ENCODE data around the gene ZMYM2. TPM values are rescaled to one million over a fixed set of nuclear protein-coding genes. Genes with fewer than 3 reads are reported as not detected.

Gene ZMYM2
- total RNA-seq, 2 donors from 2014 or later: 69.2 to 70.0 TPM

DNA sequence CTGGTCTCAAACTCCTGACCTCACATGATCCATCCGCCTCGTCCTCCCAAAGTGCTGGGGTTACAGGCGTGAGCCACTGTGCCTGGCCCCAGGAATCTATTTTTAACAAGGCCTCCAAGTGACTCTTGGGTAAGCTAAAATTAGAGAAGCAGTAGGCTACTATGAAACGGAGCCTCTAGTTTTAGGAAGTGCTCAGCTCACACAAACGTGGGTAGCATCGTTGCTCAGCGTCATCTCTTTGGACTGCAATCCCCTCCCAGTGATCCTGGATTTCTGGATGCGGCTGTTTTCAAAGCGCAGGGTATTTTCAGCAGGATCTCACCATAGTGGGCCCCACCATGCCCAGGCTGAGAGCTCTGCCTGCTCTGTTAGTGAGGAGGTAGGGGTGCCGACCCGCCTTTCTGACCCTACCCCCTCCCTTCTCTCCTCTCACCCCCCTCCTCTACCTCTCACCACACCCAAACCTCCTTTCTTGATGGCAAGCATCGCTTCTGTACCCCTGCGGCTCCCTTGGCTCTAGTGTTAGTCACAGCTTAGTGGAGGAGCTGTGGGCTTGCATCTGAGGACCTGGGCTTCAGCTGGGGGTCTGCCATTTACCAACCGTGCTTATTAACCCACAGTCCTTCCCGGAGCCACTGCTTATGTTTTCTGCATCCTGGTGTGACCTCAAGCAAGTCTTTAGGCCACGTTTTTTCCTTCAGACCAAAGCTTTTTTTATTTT, 168.2 kb downstream of the ZMYM2 start:
- ATAC-seq (no peak), DNase-seq (no peak)
- intact Hi-C loops (cut with DNase I, micrococcal nuclease): no loop called here

DNA sequence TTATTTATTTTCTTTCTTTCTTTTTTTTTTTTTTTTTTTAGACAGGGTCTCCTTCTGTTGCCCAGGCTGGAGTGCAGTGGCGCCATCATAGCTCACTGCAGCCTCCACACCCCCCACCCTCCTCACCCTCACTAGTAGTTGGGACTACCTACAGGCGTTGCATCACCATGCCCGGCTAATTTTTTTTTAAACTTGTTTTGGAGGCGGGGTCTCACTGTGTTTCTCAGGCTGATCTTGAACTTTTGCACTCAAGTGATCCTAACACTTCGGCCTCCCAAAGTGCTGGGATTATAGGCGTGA, 168.7 kb downstream of the ZMYM2 start:
- ATAC-seq (no peak), DNase-seq (peak in 1 of 2 donors; percentile 6)
- intact Hi-C loops (cut with DNase I, micrococcal nuclease): no loop called here

DNA sequence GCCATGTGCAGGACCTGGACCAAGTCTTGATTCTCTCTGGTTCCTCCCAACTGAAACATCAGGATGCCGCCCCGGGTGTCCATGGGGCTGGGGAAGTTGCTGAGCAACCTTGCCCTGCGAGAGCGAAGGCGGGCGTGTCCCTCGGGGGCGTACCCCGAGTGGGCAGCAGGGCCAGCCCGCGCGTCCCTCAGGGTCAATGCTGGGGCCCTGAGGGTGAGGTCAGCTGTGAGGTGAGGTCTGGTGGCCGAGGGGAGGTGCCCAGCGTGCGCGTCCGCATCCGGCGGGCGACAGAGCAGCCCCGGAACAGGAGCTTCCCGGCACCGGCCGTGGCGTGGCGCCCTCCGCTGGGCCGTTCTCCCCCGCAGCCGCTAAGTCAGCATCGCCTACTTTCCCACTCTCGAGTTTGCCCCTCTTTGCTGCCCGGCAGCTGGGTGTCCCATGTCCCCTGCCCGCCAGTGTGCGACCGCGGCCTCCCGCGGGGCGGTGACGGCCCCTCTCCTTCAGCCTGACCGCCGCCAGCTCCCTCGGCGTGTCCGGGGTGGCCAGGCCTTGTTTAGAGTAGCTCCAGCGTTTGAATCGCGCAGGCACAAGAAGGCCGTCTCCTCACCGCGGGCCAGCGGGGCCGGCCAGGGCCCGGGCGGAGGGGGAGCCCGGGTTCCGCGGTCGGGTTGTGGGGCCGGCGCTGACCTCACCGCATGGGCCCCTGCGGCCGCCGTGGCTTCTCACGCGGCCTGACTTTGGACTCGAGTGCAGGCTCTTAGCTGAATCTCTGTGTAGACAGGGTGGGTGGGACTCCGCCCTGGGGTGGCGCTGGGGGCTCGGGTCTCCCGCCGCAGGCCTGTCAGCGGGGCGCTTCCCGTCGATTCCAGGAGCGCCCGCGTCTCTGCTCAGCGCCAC, 169.3 kb downstream of the ZMYM2 start:
- ATAC-seq: peak; percentile 85
- intact Hi-C loops (cut with DNase I, micrococcal nuclease): no loop called here

DNA sequence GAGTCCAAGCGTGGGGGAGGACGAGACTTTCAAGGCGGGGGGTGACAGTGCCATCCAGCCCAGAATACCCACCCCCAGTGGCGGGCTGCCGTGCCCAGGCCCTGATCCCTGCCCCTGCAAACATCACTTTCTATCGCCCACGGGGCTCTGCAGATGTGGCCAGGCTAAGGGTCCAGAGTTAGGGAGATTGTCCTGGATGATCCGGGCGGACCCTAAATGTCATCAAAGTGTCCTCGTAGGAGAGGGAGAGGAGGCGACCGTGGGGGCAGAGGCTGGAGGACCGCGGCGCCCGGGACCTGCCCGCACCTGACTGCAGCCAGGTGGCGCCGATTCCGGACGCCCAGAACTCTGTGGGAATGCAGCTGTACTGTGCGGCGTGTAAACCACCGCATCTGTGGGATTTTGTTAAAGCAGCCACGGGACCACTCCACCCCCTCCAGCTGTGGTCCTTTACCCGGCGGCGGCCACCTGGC, 170.0 kb downstream of the ZMYM2 start:
- intact Hi-C loops (cut with DNase I, micrococcal nuclease): no loop called here
- ATAC-seq: peak; percentile 73
- DNase-seq: peak; percentile 40 to 63

More for the DNA sequence above, 169.3 kb downstream of the ZMYM2 start:
- peak; percentile 65 to 78 for DNase-seq

DNA sequence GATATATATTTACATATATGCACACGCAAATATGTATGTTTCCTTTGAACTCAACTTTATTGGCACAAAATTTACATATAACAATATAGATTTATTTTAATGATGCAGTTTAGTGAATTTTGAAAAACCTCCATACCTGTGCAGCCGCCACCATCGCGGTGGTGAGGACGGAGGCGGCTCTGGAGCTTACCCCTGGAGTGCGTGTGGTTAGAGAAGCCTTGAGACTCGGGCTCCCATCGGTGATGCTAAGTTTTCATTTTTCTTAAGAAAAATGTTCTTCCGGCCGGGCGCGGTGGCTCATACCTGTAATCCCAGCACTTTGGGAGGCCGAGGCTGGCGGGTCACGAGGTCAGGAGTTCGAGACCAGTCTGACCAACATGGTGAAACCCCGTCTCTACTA, 170.5 kb downstream of the ZMYM2 start:
- no peak for ATAC-seq
- DNase-seq: no peak
- intact Hi-C loops (cut with DNase I, micrococcal nuclease): no loop called here

DNA sequence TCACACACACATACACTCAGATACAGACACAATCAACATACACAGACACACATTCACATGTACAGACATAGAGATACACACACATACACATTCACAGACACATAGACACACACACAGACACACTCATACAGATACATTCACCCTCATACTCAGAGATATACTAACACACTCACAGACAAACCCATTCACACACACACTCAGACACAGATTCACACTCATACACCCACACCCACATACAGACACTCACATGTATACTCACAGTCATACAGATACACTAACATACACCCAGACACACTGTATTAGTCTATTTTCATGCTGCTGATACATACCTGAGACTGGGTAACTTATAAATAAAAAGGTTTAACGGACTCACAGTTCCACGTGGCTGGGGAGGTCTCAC, 171.5 kb downstream of the ZMYM2 start:
- ATAC-seq (no peak), DNase-seq (no peak)
- intact Hi-C loops (cut with DNase I, micrococcal nuclease): no loop called here

DNA sequence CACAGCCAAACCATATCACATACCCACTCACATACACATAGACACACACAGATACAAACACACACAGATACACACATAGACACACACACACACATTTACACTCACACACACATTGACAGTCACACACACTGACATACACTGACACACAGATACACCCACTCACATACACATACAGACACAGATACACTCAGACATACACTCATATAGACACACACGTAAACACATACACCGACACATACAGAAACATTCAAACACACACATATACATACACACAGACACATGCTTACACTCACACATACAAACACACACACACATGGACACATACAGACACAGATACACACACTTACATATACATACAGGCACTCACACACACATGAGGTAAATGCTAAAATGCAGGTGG, 172.1 kb downstream of the ZMYM2 start:
- ATAC-seq (no peak), DNase-seq (no peak)
- intact Hi-C loops (cut with DNase I, micrococcal nuclease): no loop called here

DNA sequence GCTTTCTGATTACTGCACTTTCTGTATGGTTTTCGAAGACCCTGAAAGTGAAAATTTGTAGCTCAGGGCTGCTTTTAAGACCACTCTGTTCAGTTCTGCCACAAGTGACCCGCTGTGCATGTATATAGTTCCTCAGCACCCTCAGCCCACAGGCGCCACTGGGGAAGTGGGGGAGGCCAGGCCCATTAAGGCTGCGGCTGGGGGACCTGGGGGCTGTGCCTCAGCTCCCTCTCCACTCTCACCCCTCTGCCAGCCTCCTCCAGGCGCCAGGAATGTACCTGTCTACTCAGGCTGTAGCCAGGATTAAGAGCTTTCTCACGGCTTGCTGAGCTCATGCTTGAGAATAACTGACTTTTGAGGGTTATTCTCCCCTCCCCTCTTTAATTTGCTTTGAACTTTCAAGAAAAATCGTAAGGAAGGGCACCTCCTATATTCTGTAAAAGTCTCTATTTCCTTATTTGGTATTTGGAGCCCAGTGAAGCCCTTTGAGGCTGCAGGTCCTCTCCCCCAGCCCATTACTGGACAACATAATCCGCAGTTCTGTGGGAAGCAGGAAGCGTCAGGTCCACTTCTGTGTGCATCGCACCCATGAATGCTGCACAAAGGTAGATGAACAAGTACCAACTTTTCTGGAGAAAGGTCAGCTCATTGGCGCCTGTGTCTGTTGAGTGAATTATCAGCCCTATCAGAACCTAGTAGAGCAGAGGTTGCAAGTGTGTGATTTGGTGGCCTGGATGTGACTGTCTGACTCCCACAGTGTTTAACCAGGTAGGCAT, 172.7 kb downstream of the ZMYM2 start:
- DNase-seq: no peak
- intact Hi-C loops (cut with DNase I, micrococcal nuclease): no loop called here
- ATAC-seq: no peak

DNA sequence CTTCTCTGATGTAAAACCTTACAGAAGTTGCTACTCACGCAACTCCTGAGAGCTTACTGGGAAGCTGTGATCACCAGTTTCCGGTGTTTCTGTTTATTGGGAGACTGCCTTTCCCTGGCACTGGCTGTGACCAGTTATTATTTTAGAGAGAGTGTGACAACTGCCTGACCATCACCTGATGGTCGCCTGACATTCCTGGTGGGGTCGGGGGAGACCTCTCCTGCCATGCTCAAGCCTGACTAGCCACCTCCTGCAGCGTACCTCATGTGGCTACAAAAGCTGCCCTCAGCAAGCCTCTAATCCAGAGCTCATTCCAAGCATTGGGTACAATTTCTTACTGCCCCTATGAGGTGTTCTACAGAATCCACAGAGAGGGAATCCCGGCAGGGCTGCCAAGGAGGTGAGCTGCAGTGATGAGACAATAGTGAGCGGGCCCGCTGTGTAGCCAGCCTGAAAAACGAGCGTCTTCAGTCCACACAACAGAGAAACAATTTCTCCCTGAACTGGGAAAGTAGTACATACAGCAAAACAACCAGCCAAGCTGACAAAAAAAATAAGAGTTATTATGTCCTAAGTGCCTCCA, 173.6 kb downstream of the ZMYM2 start:
- intact Hi-C loops (cut with DNase I, micrococcal nuclease): no loop called here
- DNase-seq (no peak), ATAC-seq (no peak)

DNA sequence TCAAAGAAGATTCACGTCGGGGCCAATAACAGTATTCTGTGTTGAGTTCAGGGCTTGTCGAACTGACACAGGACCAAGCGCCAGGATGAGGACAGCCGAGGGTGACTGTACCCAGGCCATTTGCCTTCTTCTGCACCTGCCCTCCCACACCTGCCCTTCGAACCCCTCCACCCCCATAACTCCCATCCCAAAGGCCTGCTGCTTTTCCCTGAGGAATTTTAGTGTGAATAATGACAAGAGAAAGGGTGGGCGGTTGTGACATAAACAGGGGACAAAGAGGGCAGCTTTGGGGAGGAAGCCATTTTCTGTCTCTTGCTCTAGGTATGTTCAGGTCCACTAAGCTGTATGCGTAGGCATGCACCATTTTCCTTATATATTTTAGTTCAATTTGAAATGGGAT, 176.2 kb downstream of the ZMYM2 start:
- no peak for DNase-seq
- intact Hi-C loops (cut with DNase I, micrococcal nuclease): no loop called here
- ATAC-seq: no peak

DNA sequence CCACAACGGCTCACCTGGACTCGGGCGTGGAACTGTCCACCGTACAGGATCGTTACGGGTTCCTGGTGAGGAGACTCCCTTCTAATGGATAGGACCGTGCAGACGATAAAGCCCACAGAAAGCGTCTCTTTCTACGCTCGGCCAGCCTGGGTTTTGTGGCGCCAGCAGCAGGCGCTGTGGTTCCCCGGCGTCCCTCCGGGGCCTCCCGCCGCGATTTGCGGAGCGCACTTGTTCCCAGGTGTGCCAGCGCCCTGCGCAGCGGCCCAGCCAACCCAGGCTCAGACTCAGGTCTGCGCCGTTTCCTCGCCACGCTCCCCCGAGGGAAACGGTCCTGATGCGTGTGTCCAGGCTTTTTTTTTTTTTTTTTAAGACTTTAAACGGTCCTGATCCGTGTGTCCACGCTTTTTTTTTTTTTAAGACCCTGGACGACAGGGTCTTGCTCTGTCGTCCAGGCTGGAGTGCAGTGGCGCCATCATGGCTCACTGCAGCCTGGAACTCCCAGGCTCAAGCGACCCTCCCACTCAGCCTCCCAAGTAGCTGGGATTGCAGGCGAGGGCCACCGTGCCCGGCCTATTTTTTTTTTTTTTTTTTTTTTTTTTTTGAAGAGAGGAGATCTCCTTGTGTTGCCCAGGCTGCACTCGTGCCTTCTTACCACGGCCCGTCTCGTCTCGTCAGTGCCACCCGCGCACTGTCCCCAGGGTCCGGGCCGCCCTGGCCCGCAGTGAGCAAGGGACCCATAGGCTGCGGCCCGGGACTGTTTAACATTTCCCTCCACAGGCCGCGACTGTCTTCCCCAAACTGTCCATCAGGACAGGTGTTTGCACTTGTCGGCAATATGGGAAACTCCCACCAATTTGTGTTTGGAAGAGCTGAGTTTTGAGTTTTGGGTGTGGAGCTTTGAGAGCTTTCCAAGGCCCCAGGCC, 178.5 kb downstream of the ZMYM2 start:
- ATAC-seq (peak; percentile 99), DNase-seq (peak; percentile 48 to 76)
- intact Hi-C loops (cut with DNase I, micrococcal nuclease): no loop called here

DNA sequence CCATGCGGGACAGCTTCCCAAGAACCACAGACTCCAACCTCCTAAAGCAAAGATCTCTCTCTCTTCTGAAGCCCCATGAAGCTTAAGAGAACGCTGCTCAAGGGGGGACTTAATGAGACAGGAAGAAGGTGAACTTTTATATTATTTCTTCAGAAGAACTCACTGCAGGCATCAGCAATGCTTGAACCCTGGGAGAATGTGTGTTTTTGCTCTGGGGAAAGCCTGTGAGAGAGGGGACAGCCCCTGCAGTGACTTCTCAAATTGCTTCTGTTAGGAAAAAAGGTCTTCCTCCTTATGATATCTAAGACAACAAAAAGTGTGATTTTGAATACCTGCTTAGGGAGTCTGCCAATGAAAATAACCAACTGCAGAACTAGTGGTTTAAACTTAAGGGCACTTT, 179.3 kb downstream of the ZMYM2 start:
- ATAC-seq (no peak), DNase-seq (no peak)
- intact Hi-C loops (cut with DNase I, micrococcal nuclease): no loop called here

DNA sequence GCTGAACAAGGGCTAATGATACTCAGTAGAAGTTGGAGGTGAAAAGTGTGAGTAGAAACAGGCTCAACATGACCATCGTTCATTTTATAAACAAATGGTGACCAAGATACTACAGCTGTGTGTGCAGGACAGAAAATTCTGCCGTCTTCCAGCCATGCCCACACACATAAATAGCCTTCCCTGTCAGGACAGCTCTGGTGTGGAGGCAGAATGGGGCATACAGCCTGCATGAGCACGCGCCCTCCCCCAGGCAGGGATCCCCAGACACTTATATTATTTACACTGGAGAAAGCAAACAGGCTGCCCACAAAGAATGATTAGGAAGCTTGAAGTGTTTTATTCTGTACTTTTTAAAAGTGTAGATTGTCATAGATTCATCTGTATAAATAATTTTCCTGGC, 182.0 kb downstream of the ZMYM2 start:
- DNase-seq (no peak), ATAC-seq (no peak)
- intact Hi-C loops (cut with DNase I, micrococcal nuclease): no loop called here

Other genes starting within 250 kb of the ZMYM2 start
- gene PSPC1, start 175.8 kb upstream of the ZMYM2 start, total RNA-seq: 10 to 100 TPM; 43.0 to 48.6 TPM
- gene ZMYM5, start 95.1 kb upstream of the ZMYM2 start, total RNA-seq: 1 to 10 TPM; 7.8 to 9.5 TPM
- not detected for gene GJA3, start 202.3 kb downstream of the ZMYM2 start, total RNA-seq
- gene GJB2, start 234.2 kb downstream of the ZMYM2 start, total RNA-seq: 10 to 100 TPM; 39.0 to 45.0 TPM